ENCODE data around the gene HDAC9. TPM values are rescaled to one million over a fixed set of nuclear protein-coding genes. Genes with fewer than 3 reads are reported as not detected.

HDAC9 gene
- total RNA-seq, 1 donor from 2014 or later = 3.6 TPM

GRCh38 chr7:18656362-18656761, 160.8 kb downstream of the HDAC9 start:
- H3K27me3 Mint-ChIP-seq = no peaks in the 10 kb centered on the region
- H3K36me3 Mint-ChIP-seq (ENCODE audit: insufficient read depth) = no peaks in the 10 kb centered on the region
- no peak for TF ChIP-seq CTCF (IDR thresholded peaks at IDR 0.05; ENCODE audit: unreplicated experiment)
- no peak overlapping the region for H3K4me3 Mint-ChIP-seq (ENCODE audit: low read depth)
- no peak for DNase-seq (ENCODE audit: low spot score, unreplicated experiment)
- H3K27ac Mint-ChIP-seq = no peak overlapping the region
- no peaks in the 10 kb centered on the region for H3K9me3 Mint-ChIP-seq (ENCODE audit: low read depth)
- H3K4me1 Mint-ChIP-seq (ENCODE audit: low read depth) = no peaks in the 10 kb centered on the region

- Mint-ChIP-seq H3K27ac (no peak overlapping the region), H3K9me3 (ENCODE audit: low read depth) (no peaks in the 10 kb centered on the region), H3K27me3 (no peaks in the 10 kb centered on the region), H3K4me3 (ENCODE audit: low read depth) (no peak overlapping the region), H3K4me1 (ENCODE audit: low read depth) (no peaks in the 10 kb centered on the region), H3K36me3 (ENCODE audit: insufficient read depth) (no peaks in the 10 kb centered on the region)
- no peak for DNase-seq (ENCODE audit: low spot score, unreplicated experiment)
- no peak for TF ChIP-seq CTCF (IDR thresholded peaks at IDR 0.05; ENCODE audit: unreplicated experiment)
Observed at GRCh38 chr7:18659746-18660145, 164.2 kb downstream of the HDAC9 start.

GRCh38 chr7:18663321-18663720, 167.8 kb downstream of the HDAC9 start:
- Mint-ChIP-seq H3K4me1 (ENCODE audit: low read depth) (peaks cover 4% of the 10 kb centered on the region), H3K9me3 (ENCODE audit: low read depth) (no peaks in the 10 kb centered on the region), H3K36me3 (ENCODE audit: insufficient read depth) (no peaks in the 10 kb centered on the region), H3K4me3 (ENCODE audit: low read depth) (no peak overlapping the region), H3K27ac (no peak overlapping the region), H3K27me3 (no peaks in the 10 kb centered on the region)
- no peak for TF ChIP-seq CTCF (IDR thresholded peaks at IDR 0.05; ENCODE audit: unreplicated experiment)
- no peak for DNase-seq (ENCODE audit: low spot score, unreplicated experiment)

- H3K27me3 Mint-ChIP-seq = no peaks in the 10 kb centered on the region
- peaks cover 4% of the 10 kb centered on the region for H3K4me1 Mint-ChIP-seq (ENCODE audit: low read depth)
- H3K27ac Mint-ChIP-seq = no peak overlapping the region
- no peaks in the 10 kb centered on the region for H3K9me3 Mint-ChIP-seq (ENCODE audit: low read depth)
- DNase-seq (ENCODE audit: low spot score, unreplicated experiment) = peak; percentile 49
- no peak overlapping the region for H3K4me3 Mint-ChIP-seq (ENCODE audit: low read depth)
- TF ChIP-seq CTCF (IDR thresholded peaks at IDR 0.05; ENCODE audit: unreplicated experiment) = peak; percentile 87
- H3K36me3 Mint-ChIP-seq (ENCODE audit: insufficient read depth) = no peaks in the 10 kb centered on the region
Observed at GRCh38 chr7:18666107-18666728, 170.7 kb downstream of the HDAC9 start.

- H3K4me3 Mint-ChIP-seq (ENCODE audit: low read depth) = no peak overlapping the region
- H3K36me3 Mint-ChIP-seq (ENCODE audit: insufficient read depth) = no peaks in the 10 kb centered on the region
- no peaks in the 10 kb centered on the region for H3K27me3 Mint-ChIP-seq
- peaks cover 4% of the 10 kb centered on the region for H3K4me1 Mint-ChIP-seq (ENCODE audit: low read depth)
- H3K27ac Mint-ChIP-seq = no peak overlapping the region
- TF ChIP-seq CTCF (IDR thresholded peaks at IDR 0.05; ENCODE audit: unreplicated experiment) = no peak
- no peak for DNase-seq (ENCODE audit: low spot score, unreplicated experiment)
- H3K9me3 Mint-ChIP-seq (ENCODE audit: low read depth) = no peaks in the 10 kb centered on the region
Observed at GRCh38 chr7:18667466-18667865, 171.9 kb downstream of the HDAC9 start.

Data from progenitor cell of endocrine pancreas (in vitro differentiated cells).